ENCODE results near the gene GTF2H2C. TPM values are rescaled to one million over a fixed set of nuclear protein-coding genes. Genes with fewer than 3 reads are reported as not detected.
"Not testable (repeated sequence)": the region's sequence is repeated elsewhere in the genome, so short reads cannot be mapped to it uniquely, and the experiment has no call there.

Gene GTF2H2C
- total and polyA plus RNA-seq, 2 of the 8 experiments (the other 6 are each of a cell fraction or from before 2014, with no cell fraction given), result 20.8 to 45.1 TPM

DNA sequence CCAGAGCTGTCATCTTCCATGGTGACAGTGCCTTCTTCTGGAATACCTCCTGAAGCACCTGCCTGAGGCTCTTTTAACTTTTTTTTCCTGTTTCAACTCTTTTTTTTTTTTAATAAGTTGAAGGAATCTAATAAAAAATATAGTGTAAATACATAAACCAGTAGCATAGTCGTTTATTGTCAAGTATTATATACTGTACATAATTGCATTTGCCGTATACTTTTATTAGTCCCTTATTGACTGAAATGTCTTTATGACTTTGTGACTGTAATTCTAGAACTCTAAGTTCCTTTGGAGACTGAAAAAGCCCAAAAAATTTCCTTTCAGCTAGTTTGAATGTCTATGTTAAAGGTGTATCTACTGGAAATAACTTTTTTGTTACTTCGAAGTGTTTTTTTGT, 22.1 kb upstream of the GTF2H2C start:
- H3K9ac ChIP-seq (replicated peaks in 1 of 4; ENCODE audit: extremely low read depth in 1 of 4, low read depth in 3 of 4, low read length in 3 of 4); H4K5ac ChIP-seq (ENCODE audit: insufficient read length, low read depth, low read length); H3K4me3 ChIP-seq (ENCODE audit: extremely low read depth in 1 of 4, insufficient read depth in 2 of 4, low read depth in 3 of 4, low read length in 4 of 4); H2BK5ac ChIP-seq (ENCODE audit: low read depth, low read length); H3K4ac ChIP-seq (replicated peaks; ENCODE audit: insufficient read length, low read depth, low read length); DNase-seq (ENCODE audit: low read depth in 1 of 2, low spot score in 2 of 2); H3K56ac ChIP-seq (replicated peaks; ENCODE audit: insufficient read length, low read depth, low read length); H3K4me2 ChIP-seq (ENCODE audit: insufficient read depth in 1 of 2, low read depth in 2 of 2, low read length in 2 of 2); H3K79me1 ChIP-seq (ENCODE audit: low read depth, low read length); H3K27me3 ChIP-seq (replicated peaks in 1 of 4; ENCODE audit: control insufficient read depth in 3 of 4, extremely low read depth in 1 of 4, insufficient read depth in 3 of 4, low read length in 3 of 4); H3K18ac ChIP-seq (ENCODE audit: extremely low read depth, low read length); H3K4me1 ChIP-seq (replicated peaks in 1 of 4; ENCODE audit: control insufficient read depth in 3 of 4, insufficient read depth in 4 of 4, low read length in 3 of 4); H3K79me2 ChIP-seq (ENCODE audit: control insufficient read depth in 1 of 2, insufficient read depth in 2 of 2, low read length in 2 of 2); POLR2A ChIA-PET (ENCODE audit: partially characterized antibody); H4K20me1 ChIP-seq (replicated peaks in 1 of 2; ENCODE audit: control insufficient read depth in 1 of 2, insufficient read depth in 2 of 2, low read length in 2 of 2); H3K9me3 ChIP-seq (ENCODE audit: insufficient read depth in 2 of 2, low read depth in 1 of 2, low read length in 1 of 2); H2BK120ac ChIP-seq (replicated peaks; ENCODE audit: low read depth, low read length); H3K36me3 ChIP-seq (ENCODE audit: control insufficient read depth in 2 of 4, insufficient read depth in 4 of 4, low read length in 3 of 4); H3K27ac ChIP-seq (ENCODE audit: low read depth, low read length); H3K23ac ChIP-seq (ENCODE audit: insufficient read length); H2AK5ac ChIP-seq (ENCODE audit: low read depth, low read length); H3K14ac ChIP-seq (ENCODE audit: insufficient read length); H2AFZ ChIP-seq (ENCODE audit: low read length); H4K91ac ChIP-seq (replicated peaks; ENCODE audit: insufficient read length, low read length); H2BK20ac ChIP-seq (ENCODE audit: low read length); H2BK15ac ChIP-seq (ENCODE audit: low read length); FAIRE-seq; H3K23me2 ChIP-seq (ENCODE audit: low read depth, low read length); CTCF ChIA-PET (ENCODE audit: partially characterized antibody); H2BK12ac ChIP-seq (ENCODE audit: low read depth, low read length); H4K8ac ChIP-seq (ENCODE audit: extremely low read depth, insufficient read depth, low read length): not testable (repeated sequence)
- WGBS, 2 experiments (ENCODE audit: extremely low coverage in 1 of 2, insufficient coverage in 1 of 2, insufficient read length in 1 of 2, insufficient replicate concordance in 2 of 2, low coverage in 1 of 2, low lambda C conversion rate in 2 of 2, missing lambda C conversion rate in 1 of 2), result 100% methylated on average over 2 of the region's 3 CpGs; no CpG with 5 or more reads in 1 of the 2 experiments

DNA sequence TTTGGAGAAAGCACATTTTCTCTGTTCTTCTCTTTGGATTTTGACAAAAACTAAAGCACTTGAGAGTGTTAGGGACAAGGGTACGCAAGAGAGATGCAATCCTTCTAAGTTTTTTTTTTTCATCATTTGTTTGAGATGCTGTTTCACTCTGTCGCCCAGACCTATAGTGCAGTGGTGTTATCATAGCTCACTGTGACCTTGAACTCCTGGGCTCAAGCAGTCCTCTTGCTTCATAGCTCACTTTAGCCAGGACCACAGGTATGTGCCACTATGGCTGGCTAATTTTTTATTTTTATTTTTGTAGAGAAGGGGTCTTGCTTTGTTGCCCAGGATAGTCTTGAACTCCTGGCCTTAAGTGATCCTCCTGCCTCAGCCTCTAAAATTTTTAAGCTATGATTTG, 21.3 kb upstream of the GTF2H2C start:
- H4K20me1 ChIP-seq (replicated peaks in 1 of 2; ENCODE audit: control insufficient read depth in 1 of 2, insufficient read depth in 2 of 2, low read length in 2 of 2); H3K36me3 ChIP-seq (ENCODE audit: control insufficient read depth in 2 of 4, insufficient read depth in 4 of 4, low read length in 3 of 4); H3K4me2 ChIP-seq (ENCODE audit: insufficient read depth in 1 of 2, low read depth in 2 of 2, low read length in 2 of 2); H2BK120ac ChIP-seq (replicated peaks; ENCODE audit: low read depth, low read length); DNase-seq (ENCODE audit: low read depth in 1 of 2, low spot score in 2 of 2); H3K9me3 ChIP-seq (ENCODE audit: insufficient read depth in 2 of 2, low read depth in 1 of 2, low read length in 1 of 2); H3K4me3 ChIP-seq (ENCODE audit: extremely low read depth in 1 of 4, insufficient read depth in 2 of 4, low read depth in 3 of 4, low read length in 4 of 4); CTCF ChIA-PET (ENCODE audit: partially characterized antibody); H4K5ac ChIP-seq (ENCODE audit: insufficient read length, low read depth, low read length); H3K79me2 ChIP-seq (ENCODE audit: control insufficient read depth in 1 of 2, insufficient read depth in 2 of 2, low read length in 2 of 2); H4K8ac ChIP-seq (ENCODE audit: extremely low read depth, insufficient read depth, low read length); H2AFZ ChIP-seq (ENCODE audit: low read length); H2BK15ac ChIP-seq (ENCODE audit: low read length); H3K27ac ChIP-seq (ENCODE audit: low read depth, low read length); H3K56ac ChIP-seq (replicated peaks; ENCODE audit: insufficient read length, low read depth, low read length); H2AK5ac ChIP-seq (ENCODE audit: low read depth, low read length); H4K91ac ChIP-seq (replicated peaks; ENCODE audit: insufficient read length, low read length); H3K4me1 ChIP-seq (replicated peaks in 1 of 4; ENCODE audit: control insufficient read depth in 3 of 4, insufficient read depth in 4 of 4, low read length in 3 of 4); POLR2A ChIA-PET (ENCODE audit: partially characterized antibody); H2BK12ac ChIP-seq (ENCODE audit: low read depth, low read length); H3K23ac ChIP-seq (ENCODE audit: insufficient read length); H3K23me2 ChIP-seq (ENCODE audit: low read depth, low read length); H3K4ac ChIP-seq (replicated peaks; ENCODE audit: insufficient read length, low read depth, low read length); H3K18ac ChIP-seq (ENCODE audit: extremely low read depth, low read length); H3K9ac ChIP-seq (replicated peaks in 1 of 4; ENCODE audit: extremely low read depth in 1 of 4, low read depth in 3 of 4, low read length in 3 of 4); H2BK5ac ChIP-seq (ENCODE audit: low read depth, low read length); H3K27me3 ChIP-seq (replicated peaks in 1 of 4; ENCODE audit: control insufficient read depth in 3 of 4, extremely low read depth in 1 of 4, insufficient read depth in 3 of 4, low read length in 3 of 4); FAIRE-seq; H3K79me1 ChIP-seq (ENCODE audit: low read depth, low read length); H3K14ac ChIP-seq (ENCODE audit: insufficient read length); H2BK20ac ChIP-seq (ENCODE audit: low read length): not testable (repeated sequence)
- 80% methylated on average over 1 of the region's 2 CpGs; no CpG with 5 or more reads in 1 of the 2 experiments for WGBS, 2 experiments (ENCODE audit: extremely low coverage in 1 of 2, insufficient coverage in 1 of 2, insufficient read length in 1 of 2, insufficient replicate concordance in 2 of 2, low coverage in 1 of 2, low lambda C conversion rate in 2 of 2, missing lambda C conversion rate in 1 of 2)
